Measurements from ENCODE around the gene LTB4R2.

DNA sequence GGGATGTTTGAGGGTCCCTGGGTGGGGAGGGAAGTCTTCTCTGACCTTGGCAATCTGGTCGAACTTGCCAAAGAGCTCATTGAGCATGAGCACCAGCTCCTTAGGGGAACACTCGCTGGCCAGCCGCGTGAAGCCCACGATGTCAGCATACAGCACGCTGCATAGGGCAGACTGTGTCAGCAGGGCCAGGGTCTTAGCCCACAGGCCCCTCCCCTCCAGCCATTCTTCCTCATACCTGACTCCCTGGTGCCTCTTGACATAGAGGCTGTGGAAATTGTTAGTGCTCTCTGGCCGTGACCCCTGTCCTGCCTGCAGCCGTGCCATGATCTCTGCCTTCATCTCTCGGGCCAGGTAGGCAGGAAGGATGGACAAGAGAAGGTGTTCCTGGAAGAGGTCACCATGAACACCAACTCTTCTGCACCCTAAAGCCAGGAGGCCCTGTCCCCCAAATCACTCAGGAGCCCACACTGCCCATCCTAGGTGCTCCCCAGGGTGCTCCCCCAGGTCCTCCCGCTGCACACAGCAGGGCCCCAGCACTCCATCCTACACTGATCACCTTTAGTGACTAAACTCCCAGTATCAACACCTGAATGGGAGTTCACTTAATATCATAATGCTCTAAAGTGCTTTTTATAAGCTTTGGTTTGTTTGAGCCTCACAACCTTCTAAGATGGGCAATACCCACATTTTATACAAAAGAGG lies 21.2 kb downstream of the LTB4R2 start:
- no peak for TF ChIP-seq POLR2AphosphoS5 (IDR thresholded peaks at IDR 0.05)
- TF ChIP-seq EP300 (IDR thresholded peaks at IDR 0.05): no peak
- no peak for TF ChIP-seq POLR2A (IDR thresholded peaks at IDR 0.05)
